Naive thymus-derived CD4-positive, alpha-beta T cell (primary cell): ENCODE data around the gene FLT4. TPM values are rescaled to one million over a fixed set of nuclear protein-coding genes. Genes with fewer than 3 reads are reported as not detected.
A peak's percentile ranks its signal among the peaks of the same experiment; 100 is the strongest.

ENCODE experiments used
- ATAC-seq: fragments of 150-1000 bp; cut with Tn5 transposase; 2 replicates; pipeline ENCODE4 v1.10.0; 2021; ENCODE audit warnings: mild to moderate bottlenecking, moderate library complexity
- CTCF ChIA-PET: fragments of 350-600 bp; sonication (Branson Sonifier 250); formaldehyde crosslinking; loops from one replicate; lab custom pipeline; 2021; ENCODE audit warnings: antibody characterized with exemption; lab: Charles Lee
- POLR2A ChIA-PET: fragments of 350-600 bp; sonication (Branson Sonifier 250); formaldehyde crosslinking; loops from one replicate; lab custom pipeline; 2021; ENCODE audit warnings: antibody characterized with exemption, inconsistent platforms; lab: Charles Lee
- DNase-seq, 9 donors: peaks; one replicate each; pipeline versions ENCODE4 v3.0.0 to v3.0.0-alpha.2; 2020 to 2022; ENCODE audit warnings: mixed read lengths in 1 of 9
- H3K27ac ChIP-seq: one replicate; pipeline ENCODE4 v1.7.0; 2013; ENCODE audit warnings: mild to moderate bottlenecking, low read depth, low read length, moderate library complexity
- H3K27me3 ChIP-seq, 2 donors: one replicate each; pipeline ENCODE4 v1.7.0; 2013; ENCODE audit warnings: low read length in 2 of 2, mild to moderate bottlenecking in 2 of 2, moderate library complexity in 2 of 2; ENCODE audit not compliant: control insufficient read depth in 2 of 2, insufficient read depth in 2 of 2
- H3K36me3 ChIP-seq, 3 experiments: 1 replicate in 2 of 3; 2 replicates in 1 of 3; pipeline ENCODE4 v1.7.0; 2013; ENCODE audit warnings: low read length in 3 of 3, mild to moderate bottlenecking in 3 of 3, moderate library complexity in 1 of 3; ENCODE audit not compliant: insufficient read depth in 3 of 3, control insufficient read depth in 2 of 3
- H3K4me1 ChIP-seq, 2 donors: one replicate each; pipeline ENCODE4 v1.7.0; 2013; ENCODE audit warnings: low read length in 2 of 2, mild to moderate bottlenecking in 2 of 2, moderate library complexity in 1 of 2; ENCODE audit not compliant: control insufficient read depth in 2 of 2, insufficient read depth in 2 of 2
- H3K4me3 ChIP-seq: 2 replicates; pipeline ENCODE4 v1.7.0; 2013; ENCODE audit warnings: mild to moderate bottlenecking, low read length
- H3K9me3 ChIP-seq, 3 experiments: 1 replicate in 2 of 3; 2 replicates in 1 of 3; pipeline ENCODE4 v1.7.0; 2013; ENCODE audit warnings: low read length in 3 of 3; ENCODE audit not compliant: control insufficient read depth in 2 of 3
- H3K27ac Mint-ChIP-seq, 9 donors: one replicate each; pipeline ENCODE4 v1.8.0; 2020 to 2022; ENCODE audit warnings: mixed read lengths in 9 of 9, mild to moderate bottlenecking in 8 of 9, moderate library complexity in 5 of 9, inconsistent platforms in 2 of 9
- H3K27me3 Mint-ChIP-seq, 5 donors: one replicate each; pipeline ENCODE4 v1.8.0; 2021 to 2022; ENCODE audit warnings: mixed read lengths in 5 of 5, mild to moderate bottlenecking in 1 of 5
- H3K36me3 Mint-ChIP-seq, 5 donors: one replicate each; pipeline ENCODE4 v1.8.0; 2020 to 2022; ENCODE audit warnings: mixed read lengths in 5 of 5, mild to moderate bottlenecking in 3 of 5, inconsistent platforms in 1 of 5
- H3K4me1 Mint-ChIP-seq, 7 donors: one replicate each; pipeline ENCODE4 v1.8.0; 2020 to 2022; ENCODE audit warnings: mixed read lengths in 7 of 7, mild to moderate bottlenecking in 3 of 7, inconsistent platforms in 1 of 7
- H3K4me3 Mint-ChIP-seq, 10 donors: one replicate each; pipeline ENCODE4 v1.8.0; 2020 to 2022; ENCODE audit warnings: mild to moderate bottlenecking in 10 of 10, mixed read lengths in 10 of 10, moderate library complexity in 6 of 10, inconsistent platforms in 2 of 10
- H3K9me3 Mint-ChIP-seq, 11 donors: one replicate each; pipeline ENCODE4 v1.8.0; 2020 to 2022; ENCODE audit warnings: mixed read lengths in 11 of 11, mild to moderate bottlenecking in 4 of 11, inconsistent platforms in 1 of 11, moderate library complexity in 1 of 11
- intact Hi-C, 2 donors: fragments of 100-400 bp; cut with micrococcal nuclease; formaldehyde crosslinking; loops; one replicate each; pipeline ENCODE4 v1.15.1; 2023
- polyA plus RNA-seq, 2 donors: library from polyadenylated mRNA; unstranded; fragments of 300-500 nt; fragmentation: Illumina TruSeq; gene quantifications; one replicate each; pipeline ENCODE4 v1.2.3, GENCODE V29; 2021
- total RNA-seq, 6 experiments: library from RNA in 5 of 6; stranded (reverse) in 5 of 6; gene quantifications; 1 replicate in 5 of 6; 2 replicates in 1 of 6; pipeline ENCODE4 v1.2.3 and lab custom pipeline; 2021 to 2026

Gene FLT4
- total and polyA plus RNA-seq, 7 experiments from 2014 or later, result 0.53 to 6.0 (median 2.3) TPM

GRCh38 chr5:180625791-180626660, 23.4 kb downstream of the FLT4 start:
- Histone ChIP-seq H3K27me3 (no peaks in the 10 kb centered on the region), H3K4me1 (no peaks in the 10 kb centered on the region), H3K9me3 (no peaks in the 10 kb centered on the region), H3K4me3 (no peak overlapping the region), H3K36me3 (no peaks in the 10 kb centered on the region), H3K27ac (no peak overlapping the region)
- H3K27ac Mint-ChIP-seq, result peak overlapping the region in 1 of 9 donors; percentile 72
- H3K27me3 Mint-ChIP-seq, result no peaks in the 10 kb centered on the region
- ChIA-PET CTCF (no interaction called here), POLR2A (no interaction called here)
- no peak for ATAC-seq
- H3K4me3 Mint-ChIP-seq, result no peak overlapping the region
- no peaks in the 10 kb centered on the region for H3K9me3 Mint-ChIP-seq
- no peak for DNase-seq
- H3K4me1 Mint-ChIP-seq, result peaks cover 0 to 16% (median 11%) of the 10 kb centered on the region in 7 donors
- H3K36me3 Mint-ChIP-seq, result no peaks in the 10 kb centered on the region
- intact Hi-C loops, result no loop called here

- Mint-ChIP-seq H3K36me3 (no peaks in the 10 kb centered on the region), H3K4me1 (peaks cover 0 to 16% (median 11%) of the 10 kb centered on the region in 7 donors), H3K4me3 (peak overlapping the region in 2 of 10 donors; percentile 20 to 56), H3K9me3 (no peaks in the 10 kb centered on the region), H3K27ac (peak overlapping the region in 3 of 9 donors; percentile 4 to 72 (median 53)), H3K27me3 (no peaks in the 10 kb centered on the region)
- H3K4me1 ChIP-seq, result no peaks in the 10 kb centered on the region
- H3K9me3 ChIP-seq, result no peaks in the 10 kb centered on the region
- DNase-seq (no peak), ATAC-seq (no peak)
- no peaks in the 10 kb centered on the region for H3K36me3 ChIP-seq
- no peaks in the 10 kb centered on the region for H3K27me3 ChIP-seq
- intact Hi-C loops, result no loop called here
- no peak overlapping the region for H3K4me3 ChIP-seq
- ChIA-PET POLR2A (no interaction called here), CTCF (interaction anchor here (0.6 kb wide), 1 partner anchor 150 kb away, joined by 7 read pairs; no protein-coding TSS in a partner anchor)
- H3K27ac ChIP-seq, result no peak overlapping the region
Observed at GRCh38 chr5:180625125-180625790, 24.1 kb downstream of the FLT4 start.

GRCh38 chr5:180624587-180624986, 24.8 kb downstream of the FLT4 start:
- no peak for ATAC-seq

DNA sequence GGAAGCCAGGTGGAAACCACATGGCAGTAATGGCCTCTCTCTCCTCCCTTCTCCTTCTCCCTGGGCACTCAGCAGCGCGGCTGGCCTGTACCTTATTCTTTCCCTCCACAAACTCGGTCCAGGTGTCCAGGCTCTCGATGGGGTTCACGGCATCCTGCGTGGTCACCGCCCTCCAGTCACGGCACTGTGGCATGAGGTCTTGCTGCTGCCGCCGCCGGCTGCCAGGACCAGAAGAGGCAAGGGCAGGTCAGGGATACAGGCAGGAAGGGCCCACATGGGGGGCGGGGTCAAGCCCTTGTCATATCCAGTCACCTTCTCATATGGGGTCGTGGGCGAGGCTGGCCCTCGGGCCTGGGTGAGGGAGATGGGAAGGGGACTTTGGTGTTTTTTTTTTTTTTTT, 25.6 kb downstream of the FLT4 start:
- H3K4me1 ChIP-seq, result no peaks in the 10 kb centered on the region
- POLR2A ChIA-PET, result no interaction called here
- no peak for ATAC-seq
- DNase-seq, result no peak
- H3K9me3 Mint-ChIP-seq, result no peaks in the 10 kb centered on the region
- intact Hi-C loops, result no loop called here
- H3K27me3 Mint-ChIP-seq, result no peaks in the 10 kb centered on the region
- H3K4me3 Mint-ChIP-seq, result peak overlapping the region in 1 of 10 donors; percentile 20
- H3K36me3 ChIP-seq, result no peaks in the 10 kb centered on the region
- H3K27ac Mint-ChIP-seq, result peak overlapping the region in 4 of 9 donors; percentile 28 to 58 (median 40)
- CTCF ChIA-PET, result no interaction called here
- H3K36me3 Mint-ChIP-seq, result no peaks in the 10 kb centered on the region
- no peaks in the 10 kb centered on the region for H3K27me3 ChIP-seq
- H3K4me3 ChIP-seq, result no peak overlapping the region
- H3K27ac ChIP-seq, result no peak overlapping the region
- H3K4me1 Mint-ChIP-seq, result peaks cover 0 to 16% (median 11%) of the 10 kb centered on the region in 7 donors
- H3K9me3 ChIP-seq, result no peaks in the 10 kb centered on the region

More at GRCh38 chr5:180624587-180624986, 24.8 kb downstream of the FLT4 start:
- Mint-ChIP-seq H3K4me1 (peaks cover 0 to 16% (median 11%) of the 10 kb centered on the region in 7 donors), H3K27me3 (no peaks in the 10 kb centered on the region), H3K9me3 (no peaks in the 10 kb centered on the region), H3K27ac (peak overlapping the region in 1 of 9 donors; percentile 62), H3K4me3 (peak overlapping the region in 3 of 10 donors; percentile 5 to 61 (median 20)), H3K36me3 (no peaks in the 10 kb centered on the region)
- intact Hi-C loops, result no loop called here
- Histone ChIP-seq H3K9me3 (no peaks in the 10 kb centered on the region), H3K4me3 (no peak overlapping the region), H3K4me1 (no peaks in the 10 kb centered on the region), H3K36me3 (no peaks in the 10 kb centered on the region), H3K27ac (no peak overlapping the region), H3K27me3 (no peaks in the 10 kb centered on the region)
- POLR2A ChIA-PET, result no interaction called here
- CTCF ChIA-PET, result no interaction called here
- DNase-seq, result no peak

DNA sequence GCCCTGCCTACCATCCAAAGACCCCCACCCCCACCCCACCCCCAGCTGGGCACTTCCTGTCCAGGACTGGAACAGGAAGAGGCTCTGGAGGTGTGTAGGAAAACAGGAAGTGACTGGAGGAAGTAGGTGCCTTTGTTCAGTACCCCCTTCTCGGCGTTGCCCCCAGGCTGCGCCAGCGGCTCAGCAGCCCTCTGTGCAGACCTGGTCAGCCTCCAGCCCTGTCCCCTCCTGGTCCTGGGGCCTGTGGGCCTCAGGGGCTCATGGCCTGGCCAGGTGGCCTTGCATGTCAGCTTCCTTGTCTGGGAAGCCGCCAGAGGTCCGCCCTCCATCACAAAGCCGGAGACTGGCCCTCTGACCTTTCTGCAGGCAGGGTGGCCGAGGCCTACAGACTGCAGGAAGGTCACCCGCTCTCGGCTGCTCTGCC, 26.0 kb downstream of the FLT4 start:
- DNase-seq, result no peak
- H3K4me1 Mint-ChIP-seq, result peaks cover 0 to 16% (median 11%) of the 10 kb centered on the region in 7 donors
- ChIA-PET CTCF (no interaction called here), POLR2A (no interaction called here)
- Histone ChIP-seq H3K27me3 (no peaks in the 10 kb centered on the region), H3K4me3 (no peak overlapping the region), H3K4me1 (no peaks in the 10 kb centered on the region), H3K36me3 (no peaks in the 10 kb centered on the region), H3K9me3 (no peaks in the 10 kb centered on the region), H3K27ac (no peak overlapping the region)
- no peaks in the 10 kb centered on the region for H3K36me3 Mint-ChIP-seq
- intact Hi-C loops, result no loop called here
- no peak for ATAC-seq
- H3K27ac Mint-ChIP-seq, result peak overlapping the region in 3 of 9 donors; percentile 40 to 58 (median 41)
- peak overlapping the region in 1 of 10 donors; percentile 20 for H3K4me3 Mint-ChIP-seq
- no peaks in the 10 kb centered on the region for H3K27me3 Mint-ChIP-seq
- no peaks in the 10 kb centered on the region for H3K9me3 Mint-ChIP-seq

DNA sequence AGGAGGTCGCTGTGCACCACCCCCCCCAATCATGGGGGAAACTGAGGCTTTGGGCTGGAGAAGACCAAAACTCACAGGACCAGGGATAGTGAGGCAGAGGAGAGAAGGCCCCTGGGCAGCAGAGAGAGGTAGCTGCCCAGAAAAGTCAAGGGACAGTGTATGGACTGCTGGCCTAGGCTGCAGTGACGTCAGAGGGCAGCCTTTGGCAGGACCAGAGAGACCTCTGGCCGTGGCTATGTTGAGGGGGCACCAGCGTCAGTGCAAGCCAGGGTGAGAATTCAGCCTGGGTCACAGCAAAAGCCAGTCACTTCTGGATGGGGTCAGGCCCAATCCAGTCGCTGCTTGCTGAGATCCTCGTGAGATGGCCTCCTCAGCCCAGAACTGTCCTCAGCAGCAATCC, 26.5 kb downstream of the FLT4 start:
- H3K36me3 ChIP-seq, result no peaks in the 10 kb centered on the region
- peaks cover 0 to 16% (median 11%) of the 10 kb centered on the region in 7 donors for H3K4me1 Mint-ChIP-seq
- H3K36me3 Mint-ChIP-seq, result no peaks in the 10 kb centered on the region
- no peaks in the 10 kb centered on the region for H3K9me3 ChIP-seq
- DNase-seq (no peak), ATAC-seq (no peak)
- no peaks in the 10 kb centered on the region for H3K9me3 Mint-ChIP-seq
- H3K27ac ChIP-seq, result no peak overlapping the region
- ChIA-PET POLR2A (no interaction called here), CTCF (no interaction called here)
- no peaks in the 10 kb centered on the region for H3K27me3 ChIP-seq
- H3K27me3 Mint-ChIP-seq, result no peaks in the 10 kb centered on the region
- H3K4me3 ChIP-seq, result no peak overlapping the region
- H3K4me3 Mint-ChIP-seq, result peak overlapping the region in 1 of 10 donors; percentile 49
- H3K4me1 ChIP-seq, result no peaks in the 10 kb centered on the region
- intact Hi-C loops, result no loop called here
- peak overlapping the region in 2 of 9 donors; percentile 26 to 88 for H3K27ac Mint-ChIP-seq
